Fibroblast of lung (primary cell): ENCODE results near the gene NOM1. TPM values are rescaled to one million over a fixed set of nuclear protein-coding genes. Genes with fewer than 3 reads are reported as not detected.

Experiments
- DNase-seq, 2 donors: peaks; one replicate each; pipeline versions ENCODE4 v3.0.0 to v3.0.0-alpha.2; 2010; ENCODE audit warnings: low read depth in 2 of 2
- H2AFZ ChIP-seq: 2 replicates; pipeline ENCODE4 v1.5.1; 2012; ENCODE audit warnings: low read length, control low read depth, inconsistent platforms
- H3K27ac ChIP-seq: 2 replicates; pipeline ENCODE4 v1.5.1; 2011; ENCODE audit warnings: low read length, control low read depth; ENCODE audit not compliant: insufficient read depth
- H3K27me3 ChIP-seq: 2 replicates; pipeline ENCODE4 v1.5.1; 2011; ENCODE audit warnings: mild to moderate bottlenecking, low read length; ENCODE audit not compliant: control insufficient read depth, insufficient read depth
- H3K36me3 ChIP-seq: 2 replicates; pipeline ENCODE4 v1.5.1; 2011; ENCODE audit warnings: low read length; ENCODE audit not compliant: control insufficient read depth, insufficient read depth
- H3K4me1 ChIP-seq: 2 replicates; pipeline ENCODE4 v1.5.1; 2011; ENCODE audit warnings: low read length; ENCODE audit not compliant: control insufficient read depth, insufficient read depth; ENCODE audit errors: extremely low read depth
- H3K4me2 ChIP-seq: 2 replicates; pipeline ENCODE4 v1.5.1; 2011; ENCODE audit warnings: low read length, control low read depth; ENCODE audit not compliant: insufficient read depth; ENCODE audit errors: extremely low read depth
- H3K4me3 ChIP-seq, 4 experiments: fragments of 200-600 bp in 1 of 4; sonication (generic) in 1 of 4; replicated peaks in 1 of 4; 2 replicates each; pipeline ENCODE4 v1.5.1; 2011 to 2016; ENCODE audit warnings: low read length in 4 of 4, low read depth in 3 of 4, mild to moderate bottlenecking in 3 of 4, control low read depth in 2 of 4, inconsistent platforms in 1 of 4, mixed read lengths in 1 of 4; ENCODE audit not compliant: insufficient read depth in 1 of 4; ENCODE audit errors: control extremely low read depth in 1 of 4
- H3K79me2 ChIP-seq: 2 replicates; pipeline ENCODE4 v1.5.1; 2012; ENCODE audit warnings: mild to moderate bottlenecking, low read length, inconsistent platforms; ENCODE audit not compliant: control insufficient read depth, insufficient read depth
- H3K9ac ChIP-seq: 2 replicates; pipeline ENCODE4 v1.5.1; 2011; ENCODE audit warnings: mild to moderate bottlenecking, low read length, control low read depth; ENCODE audit not compliant: insufficient read depth
- H3K9me3 ChIP-seq: 2 replicates; pipeline ENCODE4 v1.5.1; 2012; ENCODE audit warnings: low read depth, low read length; ENCODE audit not compliant: control insufficient read depth, insufficient read depth
- H4K20me1 ChIP-seq: 2 replicates; pipeline ENCODE4 v1.5.1; 2011; ENCODE audit warnings: low read length; ENCODE audit not compliant: control insufficient read depth, insufficient read depth; ENCODE audit errors: extremely low read depth
- CTCF ChIP-seq, 2 donors: IDR thresholded peaks in 1 of 2; conservative IDR thresholded peaks in 1 of 2; 1 replicate in 1 of 2; 2 replicates in 1 of 2; pipeline ENCODE4 v1.5.1; 2011 to 2012; ENCODE audit warnings: low read length in 2 of 2, control low read depth in 1 of 2, inconsistent platforms in 1 of 2, low read depth in 1 of 2, mild to moderate bottlenecking in 1 of 2
- EZH2 ChIP-seq: IDR thresholded peaks from 2 replicates; pipeline ENCODE4 v1.5.1; 2012; ENCODE audit warnings: low read length, control low read depth, mild to moderate bottlenecking; ENCODE audit errors: missing control alignments
- polyA plus RNA-seq, 2 donors: library from polyadenylated mRNA; depleted of rRNA in 1 of 2; stranded (reverse) in 1 of 2; unstranded in 1 of 2; fragments of >200 nt; gene quantifications; 2 replicates each; pipeline ENCODE4 v1.2.1, GENCODE V29; 2011 to 2012; ENCODE audit warnings: missing spikeins in 1 of 2
- total RNA-seq: library from RNA; depleted of rRNA; stranded (reverse); fragments of >200 nt; gene quantifications from 2 replicates; pipeline ENCODE4 v1.2.1, GENCODE V29; 2014

Gene NOM1
- total and polyA plus RNA-seq, 2 donors (not counting 1 experiment from before 2014, with no cell fraction given): 5.6 to 13.9 TPM

GRCh38 chr7:156975620-156976019 is 26.1 kb downstream of the NOM1 start:
- no peaks in the 10 kb centered on the region for H3K27me3 ChIP-seq
- no peak for TF ChIP-seq CTCF (conservative IDR thresholded peaks at IDR 0.05 in 1 of 2, IDR thresholded peaks at IDR 0.05 in 1 of 2; ENCODE audit: low read depth in 1 of 2, low read length in 2 of 2)
- no peak for TF ChIP-seq EZH2
- no peak overlapping the region for H2AFZ ChIP-seq
- no peaks in the 10 kb centered on the region for H3K9me3 ChIP-seq
- H3K4me1 ChIP-seq: no peaks in the 10 kb centered on the region
- H4K20me1 ChIP-seq: no peaks in the 10 kb centered on the region
- no peak overlapping the region for H3K4me3 ChIP-seq
- H3K36me3 ChIP-seq: peaks cover 2% of the 10 kb centered on the region
- no peak overlapping the region for H3K9ac ChIP-seq
- H3K27ac ChIP-seq: no peak overlapping the region
- no peak overlapping the region for H3K4me2 ChIP-seq
- no peaks in the 10 kb centered on the region for H3K79me2 ChIP-seq
- no peak for DNase-seq

GRCh38 chr7:156979007-156979606 is 29.6 kb downstream of the NOM1 start:
- Histone ChIP-seq H3K4me1 (no peaks in the 10 kb centered on the region), H3K36me3 (no peaks in the 10 kb centered on the region), H3K27me3 (no peaks in the 10 kb centered on the region), H3K4me3 (no peak overlapping the region), H3K27ac (no peak overlapping the region), H3K9me3 (no peaks in the 10 kb centered on the region), H3K9ac (no peak overlapping the region), H3K4me2 (no peak overlapping the region), H2AFZ (no peak overlapping the region), H3K79me2 (no peaks in the 10 kb centered on the region), H4K20me1 (no peaks in the 10 kb centered on the region)
- no peak for TF ChIP-seq EZH2
- no peak for TF ChIP-seq CTCF (conservative IDR thresholded peaks at IDR 0.05 in 1 of 2, IDR thresholded peaks at IDR 0.05 in 1 of 2; ENCODE audit: low read depth in 1 of 2, low read length in 2 of 2)
- no peak for DNase-seq

- Histone ChIP-seq H2AFZ (no peak overlapping the region), H3K9ac (no peak overlapping the region), H3K9me3 (no peaks in the 10 kb centered on the region), H3K27me3 (no peaks in the 10 kb centered on the region), H3K27ac (no peak overlapping the region), H4K20me1 (no peaks in the 10 kb centered on the region), H3K4me2 (no peak overlapping the region), H3K4me3 (no peak overlapping the region), H3K4me1 (no peaks in the 10 kb centered on the region), H3K36me3 (no peaks in the 10 kb centered on the region), H3K79me2 (no peaks in the 10 kb centered on the region)
- DNase-seq: no peak
- TF ChIP-seq EZH2: no peak
- no peak for TF ChIP-seq CTCF (conservative IDR thresholded peaks at IDR 0.05 in 1 of 2, IDR thresholded peaks at IDR 0.05 in 1 of 2; ENCODE audit: low read depth in 1 of 2, low read length in 2 of 2)
Measured at GRCh38 chr7:156979711-156980110, 30.2 kb downstream of the NOM1 start.
